WTC11 (cell line): ENCODE measurements around the gene PMM1. TPM values are rescaled to one million over a fixed set of nuclear protein-coding genes. Genes with fewer than 3 reads are reported as not detected.

Experiments used
- ATAC-seq: fragments of 200-7000 bp; cut with Tn5 transposase; 2 replicates; pipeline ENCODE4 v1.10.0; 2021; ENCODE audit warnings: mild to moderate bottlenecking, moderate library complexity
- CTCF ChIA-PET: fragments of 300-600 bp; sonication (Branson Sonifier 250); formaldehyde crosslinking; loops from one replicate; lab custom pipeline; 2021; ENCODE audit warnings: antibody characterized with exemption; lab: Charles Lee
- POLR2A ChIA-PET: fragments of 350-600 bp; sonication (Branson Sonifier 250); formaldehyde crosslinking; loops from one replicate; lab custom pipeline; 2021; ENCODE audit warnings: antibody characterized with exemption; lab: Charles Lee
- DNase-seq: peaks from one replicate; pipeline ENCODE4 v3.0.0; 2021; ENCODE audit warnings: low spot score
- H3K27ac Mint-ChIP-seq: 2 replicates; pipeline ENCODE4 v1.8.0; 2021; ENCODE audit warnings: mixed read lengths
- H3K27me3 Mint-ChIP-seq: 2 replicates; pipeline ENCODE4 v1.8.0; 2021; ENCODE audit warnings: low read depth, mild to moderate bottlenecking, moderate library complexity, mixed read lengths
- H3K36me3 Mint-ChIP-seq: 2 replicates; pipeline ENCODE4 v1.8.0; 2021; ENCODE audit warnings: mixed read lengths
- H3K4me1 Mint-ChIP-seq: 2 replicates; pipeline ENCODE4 v1.8.0; 2022; ENCODE audit warnings: mixed read lengths
- H3K4me3 Mint-ChIP-seq: 2 replicates; pipeline ENCODE4 v1.8.0; 2021; ENCODE audit warnings: mild to moderate bottlenecking, moderate library complexity, mixed read lengths
- H3K9me3 Mint-ChIP-seq: 2 replicates; pipeline ENCODE4 v1.8.0; 2021; ENCODE audit warnings: mixed read lengths
- ELF4 ChIP-seq: sonication (generic); formaldehyde crosslinking; IDR thresholded peaks from 2 replicates; pipeline ENCODE4 v1.8.1; 2022; ENCODE audit warnings: low read depth, mild to moderate bottlenecking, moderate library complexity, missing genetic modification reagents
- FOXK1 ChIP-seq: sonication (generic); formaldehyde crosslinking; IDR thresholded peaks from 2 replicates; pipeline ENCODE4 v1.8.0; 2022; ENCODE audit warnings: mild to moderate bottlenecking, moderate library complexity, missing genetic modification reagents
- IRF2 ChIP-seq: sonication (generic); formaldehyde crosslinking; IDR thresholded peaks from 2 replicates; pipeline ENCODE4 v1.8.0; 2022; ENCODE audit warnings: low read depth, missing genetic modification reagents, borderline replicate concordance
- KAT7 ChIP-seq: sonication (generic); formaldehyde crosslinking; IDR thresholded peaks from 2 replicates; pipeline ENCODE4 v1.8.1; 2023; ENCODE audit warnings: missing genetic modification reagents, mild to moderate bottlenecking, borderline replicate concordance
- SMAD3 ChIP-seq: sonication (generic); formaldehyde crosslinking; IDR thresholded peaks from 2 replicates; pipeline ENCODE4 v1.8.0; 2022; ENCODE audit warnings: missing genetic modification reagents, mild to moderate bottlenecking, borderline replicate concordance
- SMAD4 ChIP-seq: sonication (generic); formaldehyde crosslinking; IDR thresholded peaks from 2 replicates; pipeline ENCODE4 v1.8.0; 2022; ENCODE audit warnings: mild to moderate bottlenecking, missing genetic modification reagents
- STAT6 ChIP-seq: sonication (generic); formaldehyde crosslinking; conservative IDR thresholded peaks from 2 replicates; pipeline ENCODE4 v1.8.1; 2023; ENCODE audit warnings: mild to moderate bottlenecking, low read depth, missing genetic modification reagents, moderate library complexity
- TCF7 ChIP-seq: sonication (generic); formaldehyde crosslinking; IDR thresholded peaks from 2 replicates; pipeline ENCODE4 v1.8.0; 2022; ENCODE audit warnings: mild to moderate bottlenecking, low read depth, missing genetic modification reagents, moderate library complexity
- TEAD4 ChIP-seq: sonication (generic); formaldehyde crosslinking; IDR thresholded peaks from 2 replicates; pipeline ENCODE4 v1.8.0; 2022; ENCODE audit warnings: mild to moderate bottlenecking, missing genetic modification reagents
- TP53 ChIP-seq: sonication (generic); formaldehyde crosslinking; IDR thresholded peaks from 2 replicates; pipeline ENCODE4 v1.8.1; 2023; ENCODE audit warnings: mild to moderate bottlenecking, missing genetic modification reagents
- ZNF232 ChIP-seq: sonication (generic); formaldehyde crosslinking; IDR thresholded peaks from 2 replicates; pipeline ENCODE4 v1.8.0; 2022; ENCODE audit warnings: mild to moderate bottlenecking, missing genetic modification reagents
- ZNF263 ChIP-seq: sonication (generic); formaldehyde crosslinking; IDR thresholded peaks from 2 replicates; pipeline ENCODE4 v1.8.1; 2022; ENCODE audit warnings: low read depth, mild to moderate bottlenecking, moderate library complexity, missing genetic modification reagents
- ZNF396 ChIP-seq: fragments of 250-450 bp; sonication (Bioruptor Pico); IDR thresholded peaks from 2 replicates; pipeline ENCODE4 v1.8.0; 2021; ENCODE audit warnings: mild to moderate bottlenecking, moderate library complexity, borderline replicate concordance
- ZNF423 ChIP-seq: fragments of 250-450 bp; sonication (Bioruptor Pico); IDR thresholded peaks from 2 replicates; pipeline ENCODE4 v2.1.2; 2022; ENCODE audit warnings: mild to moderate bottlenecking, moderate library complexity
- total RNA-seq: library from RNA; stranded (reverse); gene quantifications from 3 replicates; pipeline ENCODE4 v1.2.3, GENCODE V29; 2021
- TF ChIP-seq, protein P1 (sequence below): fragments of 250-450 bp; sonication (Bioruptor Pico); IDR thresholded peaks from 2 replicates; pipeline ENCODE4 v1.9.0; 2021; ENCODE audit warnings: mild to moderate bottlenecking, borderline replicate concordance
- TF ChIP-seq, protein P2 (sequence below): fragments of 250-450 bp; sonication (Bioruptor Pico); IDR thresholded peaks from 2 replicates; pipeline ENCODE4 v1.8.0; 2021; ENCODE audit warnings: mild to moderate bottlenecking
- TF ChIP-seq, protein P3 (sequence below): fragments of 250-450 bp; sonication (Bioruptor Pico); IDR thresholded peaks from 2 replicates; pipeline ENCODE4 v1.9.0; 2021; ENCODE audit warnings: mild to moderate bottlenecking

Gene PMM1
- total RNA-seq, 1 experiment from 2014 or later, result 15.7 TPM

DNA sequence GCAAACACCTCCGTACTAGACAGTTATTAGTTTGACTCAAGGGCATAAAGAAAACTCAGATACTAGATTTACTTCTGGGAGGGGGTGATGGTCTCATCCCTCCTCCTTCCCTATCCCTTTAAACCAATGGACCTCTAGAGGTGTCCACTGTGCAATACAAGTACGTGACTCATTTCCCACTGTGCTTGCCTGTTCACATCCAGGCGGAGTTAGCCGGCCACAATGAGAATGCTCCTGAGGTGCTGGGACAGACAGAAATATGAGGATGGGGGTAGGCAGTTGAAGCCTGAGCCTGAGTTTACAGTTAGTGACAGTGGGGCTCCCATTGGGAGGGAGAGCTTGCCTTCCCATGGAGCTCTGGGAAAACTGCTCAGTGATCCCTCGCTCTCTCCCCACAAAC, 8.4 kb upstream of the PMM1 start (continued):
- TF ChIP-seq, protein P1, sequence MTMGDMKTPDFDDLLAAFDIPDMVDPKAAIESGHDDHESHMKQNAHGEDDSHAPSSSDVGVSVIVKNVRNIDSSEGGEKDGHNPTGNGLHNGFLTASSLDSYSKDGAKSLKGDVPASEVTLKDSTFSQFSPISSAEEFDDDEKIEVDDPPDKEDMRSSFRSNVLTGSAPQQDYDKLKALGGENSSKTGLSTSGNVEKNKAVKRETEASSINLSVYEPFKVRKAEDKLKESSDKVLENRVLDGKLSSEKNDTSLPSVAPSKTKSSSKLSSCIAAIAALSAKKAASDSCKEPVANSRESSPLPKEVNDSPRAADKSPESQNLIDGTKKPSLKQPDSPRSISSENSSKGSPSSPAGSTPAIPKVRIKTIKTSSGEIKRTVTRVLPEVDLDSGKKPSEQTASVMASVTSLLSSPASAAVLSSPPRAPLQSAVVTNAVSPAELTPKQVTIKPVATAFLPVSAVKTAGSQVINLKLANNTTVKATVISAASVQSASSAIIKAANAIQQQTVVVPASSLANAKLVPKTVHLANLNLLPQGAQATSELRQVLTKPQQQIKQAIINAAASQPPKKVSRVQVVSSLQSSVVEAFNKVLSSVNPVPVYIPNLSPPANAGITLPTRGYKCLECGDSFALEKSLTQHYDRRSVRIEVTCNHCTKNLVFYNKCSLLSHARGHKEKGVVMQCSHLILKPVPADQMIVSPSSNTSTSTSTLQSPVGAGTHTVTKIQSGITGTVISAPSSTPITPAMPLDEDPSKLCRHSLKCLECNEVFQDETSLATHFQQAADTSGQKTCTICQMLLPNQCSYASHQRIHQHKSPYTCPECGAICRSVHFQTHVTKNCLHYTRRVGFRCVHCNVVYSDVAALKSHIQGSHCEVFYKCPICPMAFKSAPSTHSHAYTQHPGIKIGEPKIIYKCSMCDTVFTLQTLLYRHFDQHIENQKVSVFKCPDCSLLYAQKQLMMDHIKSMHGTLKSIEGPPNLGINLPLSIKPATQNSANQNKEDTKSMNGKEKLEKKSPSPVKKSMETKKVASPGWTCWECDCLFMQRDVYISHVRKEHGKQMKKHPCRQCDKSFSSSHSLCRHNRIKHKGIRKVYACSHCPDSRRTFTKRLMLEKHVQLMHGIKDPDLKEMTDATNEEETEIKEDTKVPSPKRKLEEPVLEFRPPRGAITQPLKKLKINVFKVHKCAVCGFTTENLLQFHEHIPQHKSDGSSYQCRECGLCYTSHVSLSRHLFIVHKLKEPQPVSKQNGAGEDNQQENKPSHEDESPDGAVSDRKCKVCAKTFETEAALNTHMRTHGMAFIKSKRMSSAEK (CRISPR knock-in tag), result no peak
- TF ChIP-seq SMAD4 (CRISPR knock-in tag) (no peak), ZNF396 (CRISPR knock-in tag) (no peak), ZNF263 (CRISPR knock-in tag) (no peak)
- TF ChIP-seq, protein P2, sequence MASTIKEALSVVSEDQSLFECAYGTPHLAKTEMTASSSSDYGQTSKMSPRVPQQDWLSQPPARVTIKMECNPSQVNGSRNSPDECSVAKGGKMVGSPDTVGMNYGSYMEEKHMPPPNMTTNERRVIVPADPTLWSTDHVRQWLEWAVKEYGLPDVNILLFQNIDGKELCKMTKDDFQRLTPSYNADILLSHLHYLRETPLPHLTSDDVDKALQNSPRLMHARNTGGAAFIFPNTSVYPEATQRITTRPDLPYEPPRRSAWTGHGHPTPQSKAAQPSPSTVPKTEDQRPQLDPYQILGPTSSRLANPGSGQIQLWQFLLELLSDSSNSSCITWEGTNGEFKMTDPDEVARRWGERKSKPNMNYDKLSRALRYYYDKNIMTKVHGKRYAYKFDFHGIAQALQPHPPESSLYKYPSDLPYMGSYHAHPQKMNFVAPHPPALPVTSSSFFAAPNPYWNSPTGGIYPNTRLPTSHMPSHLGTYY, result no peak

- ChIA-PET POLR2A (interaction anchor here (0.9 to 1.4 kb wide), 3 partner anchors 8 to 194 kb away, joined by 3 to 4 read pairs (median 3); partner anchors contain the start of gene PMM1), CTCF (interaction anchor here (0.5 to 3.3 kb wide), 21 partner anchors 8 to 216 kb away, joined by 3 to 47 read pairs (median 6); partner anchors contain the start of genes CCDC134, CSDC2, DESI1 and PMM1)
- ATAC-seq, result no peak
- H3K4me1 Mint-ChIP-seq, result no peaks in the 10 kb centered on the region
- peaks cover 16% of the 10 kb centered on the region; the same call in 1 of the 2 replicates for H3K27me3 Mint-ChIP-seq
- H3K36me3 Mint-ChIP-seq, result peaks cover 8% of the 10 kb centered on the region; the same call in 1 of the 2 replicates
- 0 out of 2 replicates have a peak overlapping the region, but pooled peaks have one; percentile 6 for H3K27ac Mint-ChIP-seq
- TF ChIP-seq STAT6 (CRISPR knock-in tag) (no peak), KAT7 (CRISPR knock-in tag) (no peak), ELF4 (CRISPR knock-in tag) (no peak), ZNF423 (CRISPR knock-in tag) (no peak), TCF7 (CRISPR knock-in tag) (no peak), FOXK1 (CRISPR knock-in tag) (no peak), ZNF232 (CRISPR knock-in tag) (no peak), TEAD4 (no peak), TP53 (CRISPR knock-in tag) (no peak), IRF2 (CRISPR knock-in tag) (no peak), SMAD3 (CRISPR knock-in tag) (no peak)
- TF ChIP-seq, protein P3, sequence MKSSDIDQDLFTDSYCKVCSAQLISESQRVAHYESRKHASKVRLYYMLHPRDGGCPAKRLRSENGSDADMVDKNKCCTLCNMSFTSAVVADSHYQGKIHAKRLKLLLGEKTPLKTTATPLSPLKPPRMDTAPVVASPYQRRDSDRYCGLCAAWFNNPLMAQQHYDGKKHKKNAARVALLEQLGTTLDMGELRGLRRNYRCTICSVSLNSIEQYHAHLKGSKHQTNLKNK, result no peak
- TF ChIP-seq, protein P2, result no peak
- H3K4me3 Mint-ChIP-seq, result no peak overlapping the region
- DNase-seq, result no peak
- no peaks in the 10 kb centered on the region; the same call in 1 of the 2 replicates for H3K9me3 Mint-ChIP-seq
Measured at GRCh38 chr22:41597635-41597953, 8.0 kb upstream of the PMM1 start.
